SH-SY5Y (cell line): Measurements from ENCODE around the gene ELMO3.

Source experiments
- GATA2 ChIP-seq: IDR thresholded peaks from 2 replicates; pipeline ENCODE4 v1.6.1; 2011; ENCODE audit warnings: mild to moderate bottlenecking, low read depth, low read length
- GATA3 ChIP-seq: IDR thresholded peaks from 2 replicates; pipeline ENCODE4 v1.6.1; 2011; ENCODE audit warnings: low read depth, mild to moderate bottlenecking, low read length, moderate library complexity

Gene ELMO3, protein sequence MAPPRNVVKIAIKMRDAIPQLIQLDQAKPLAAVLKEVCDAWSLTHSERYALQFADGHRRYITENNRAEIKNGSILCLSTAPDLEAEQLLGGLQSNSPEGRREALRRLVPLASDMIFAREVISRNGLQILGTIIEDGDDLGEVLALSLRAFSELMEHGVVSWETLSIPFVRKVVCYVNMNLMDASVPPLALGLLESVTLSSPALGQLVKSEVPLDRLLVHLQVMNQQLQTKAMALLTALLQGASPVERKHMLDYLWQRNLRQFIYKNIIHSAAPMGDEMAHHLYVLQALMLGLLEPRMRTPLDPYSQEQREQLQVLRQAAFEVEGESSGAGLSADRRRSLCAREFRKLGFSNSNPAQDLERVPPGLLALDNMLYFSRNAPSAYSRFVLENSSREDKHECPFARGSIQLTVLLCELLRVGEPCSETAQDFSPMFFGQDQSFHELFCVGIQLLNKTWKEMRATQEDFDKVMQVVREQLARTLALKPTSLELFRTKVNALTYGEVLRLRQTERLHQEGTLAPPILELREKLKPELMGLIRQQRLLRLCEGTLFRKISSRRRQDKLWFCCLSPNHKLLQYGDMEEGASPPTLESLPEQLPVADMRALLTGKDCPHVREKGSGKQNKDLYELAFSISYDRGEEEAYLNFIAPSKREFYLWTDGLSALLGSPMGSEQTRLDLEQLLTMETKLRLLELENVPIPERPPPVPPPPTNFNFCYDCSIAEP

DNA sequence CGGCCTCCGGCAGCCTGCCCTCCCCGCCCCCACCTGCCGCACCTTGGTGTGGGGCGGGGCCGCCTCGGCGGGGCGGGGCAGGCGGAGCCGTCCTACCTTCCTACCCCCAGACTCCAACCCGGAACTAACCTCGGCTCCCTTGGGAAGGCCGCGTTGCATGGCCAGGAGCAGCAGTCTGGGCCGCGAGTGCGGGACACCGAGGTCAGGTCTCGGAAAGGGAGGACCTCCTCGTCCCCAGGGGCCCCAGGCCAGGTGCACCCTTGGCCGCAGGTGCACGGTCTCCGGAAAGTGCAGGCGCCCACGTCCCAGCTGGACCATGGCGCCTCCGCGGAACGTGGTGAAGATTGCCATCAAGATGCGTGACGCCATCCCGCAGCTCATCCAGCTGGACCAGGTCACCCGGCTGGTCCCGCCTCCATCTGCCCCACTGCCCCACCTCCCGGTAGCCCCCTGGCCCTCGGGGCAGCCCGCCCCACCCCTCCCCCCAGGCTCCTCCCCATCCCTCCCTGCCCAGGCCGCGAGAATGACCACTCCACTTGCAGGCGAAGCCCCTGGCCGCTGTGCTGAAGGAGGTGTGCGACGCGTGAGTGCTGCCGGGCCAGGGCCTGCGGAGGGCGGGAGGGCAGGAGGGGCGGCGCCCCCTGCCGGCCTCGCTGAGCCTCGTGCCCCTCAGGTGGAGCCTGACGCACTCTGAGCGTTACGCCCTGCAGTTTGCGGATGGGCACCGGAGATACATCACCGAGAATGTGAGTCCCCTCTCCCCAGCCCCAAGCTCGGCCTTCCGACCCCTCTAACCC lies at the start of gene ELMO3:
Gene ELMO3 (plus strand): TSS at position 121 of the 797 bp plus-strand sequence. CDS start 196 bp downstream, at position 317.
- TF ChIP-seq GATA2, result no peak
- TF ChIP-seq GATA3, result no peak

DNA sequence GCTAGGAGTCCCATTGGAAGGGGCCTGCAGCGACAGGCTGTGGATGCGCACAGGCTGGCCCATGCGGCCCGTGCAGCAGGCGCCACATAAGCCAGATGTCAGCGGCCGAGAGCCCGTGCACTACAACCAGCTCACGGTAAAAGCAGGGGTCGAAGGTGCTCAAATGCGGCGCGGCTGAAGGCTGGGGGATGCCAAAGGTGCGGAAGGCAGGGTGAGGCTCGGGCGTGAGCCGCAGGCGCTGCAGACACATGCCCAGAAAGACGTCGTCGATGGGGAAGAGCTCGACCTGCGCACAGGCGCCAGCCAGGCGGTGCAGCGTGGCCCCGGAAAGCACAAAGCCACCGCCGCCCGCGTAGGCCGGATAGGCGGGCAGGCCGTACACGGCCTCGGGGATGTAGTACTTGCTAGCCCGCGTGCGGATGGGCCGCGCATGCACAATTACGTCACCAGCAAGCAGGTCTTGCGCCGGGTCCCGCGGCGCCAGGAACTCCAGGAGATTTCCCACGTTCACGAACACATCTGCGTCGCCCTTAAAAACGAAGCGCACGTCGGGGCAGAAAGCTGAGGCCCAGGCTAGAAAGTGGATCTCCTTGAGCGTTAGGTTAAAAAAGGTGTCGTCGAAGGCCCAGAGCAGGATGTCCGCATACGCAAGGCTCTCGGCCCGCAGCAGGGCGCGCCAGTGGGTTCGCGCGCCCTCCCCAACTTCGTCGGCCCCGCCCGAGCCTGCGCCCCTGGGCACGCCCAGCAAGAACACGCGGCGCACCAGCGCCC lies 49.5 kb upstream of the ELMO3 start:
- no peak for TF ChIP-seq GATA3
- TF ChIP-seq GATA2, result no peak

DNA sequence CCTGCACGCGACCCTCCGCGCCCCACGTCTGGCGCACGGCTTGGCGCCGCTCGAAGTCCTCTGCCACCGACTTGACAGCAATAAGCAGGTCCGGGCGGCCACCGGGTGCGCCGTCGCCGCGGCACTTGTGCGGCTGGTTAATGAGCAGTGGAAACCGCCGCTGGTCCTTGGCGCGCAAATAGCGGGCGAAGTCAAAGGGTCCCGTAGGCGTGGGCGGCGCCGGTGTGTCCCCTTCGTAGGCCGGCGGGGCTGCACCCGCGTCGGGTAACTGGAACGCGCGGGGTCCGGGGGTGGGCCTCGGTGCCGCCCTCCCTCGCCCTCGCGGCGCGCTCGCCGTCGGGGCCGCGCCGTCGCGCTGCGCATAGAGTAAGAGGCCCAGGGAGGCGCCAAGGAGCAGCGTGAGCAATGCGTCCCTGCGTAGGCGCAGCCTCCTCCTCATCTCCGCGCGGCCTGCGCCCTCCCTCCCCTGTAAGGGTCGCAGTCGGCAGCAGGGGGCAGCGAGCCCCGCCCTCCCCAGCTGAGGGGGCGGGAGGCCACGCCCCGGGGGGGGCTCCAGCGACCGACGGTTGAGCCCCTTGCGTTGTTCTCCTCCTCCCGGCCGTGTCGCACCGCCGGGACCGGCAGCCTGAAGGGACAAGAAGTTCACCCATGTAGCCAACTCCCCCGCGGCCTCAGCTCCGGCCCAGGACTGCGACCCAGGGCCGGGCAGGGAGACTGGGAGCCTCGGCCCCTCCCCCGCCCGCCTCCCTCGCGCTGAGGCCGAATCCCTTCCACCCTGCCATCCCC lies 48.7 kb upstream of the ELMO3 start:
- no peak for TF ChIP-seq GATA3
- no peak for TF ChIP-seq GATA2

DNA sequence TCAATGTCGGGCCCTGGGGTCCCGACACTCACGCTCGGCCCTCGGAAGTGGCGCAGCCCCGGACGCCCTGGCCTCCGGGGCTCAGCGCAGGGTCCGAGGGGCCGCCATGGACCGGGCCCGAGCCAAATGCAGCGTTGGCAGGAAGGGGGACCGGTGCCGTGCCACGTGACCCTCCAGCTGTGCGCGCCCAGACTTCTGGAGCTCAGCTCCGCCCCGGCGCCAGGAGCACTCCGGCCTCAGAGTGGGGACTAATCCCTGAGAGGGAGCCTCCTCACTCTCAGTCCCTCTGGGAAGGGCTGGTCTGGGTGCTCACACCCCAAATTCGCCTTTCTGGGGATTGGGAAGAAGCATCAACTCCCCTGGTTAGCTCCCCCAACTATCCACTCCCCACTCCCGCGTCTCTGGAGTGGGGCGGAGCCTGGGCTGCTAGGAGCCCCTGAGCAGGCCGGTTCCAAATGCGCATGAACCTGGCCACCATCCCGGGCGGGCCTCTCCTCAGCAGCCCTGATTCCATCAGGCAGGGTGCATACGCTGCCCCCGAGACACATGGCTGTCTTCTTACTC lies 48.0 kb upstream of the ELMO3 start, which contains the start of gene B3GNT9:
Gene B3GNT9 (minus strand): TSS at position 166 of the 564 bp plus-strand sequence. CDS start 513 bp downstream, outside the sequence.
- TF ChIP-seq GATA3 (no peak), GATA2 (no peak)

DNA sequence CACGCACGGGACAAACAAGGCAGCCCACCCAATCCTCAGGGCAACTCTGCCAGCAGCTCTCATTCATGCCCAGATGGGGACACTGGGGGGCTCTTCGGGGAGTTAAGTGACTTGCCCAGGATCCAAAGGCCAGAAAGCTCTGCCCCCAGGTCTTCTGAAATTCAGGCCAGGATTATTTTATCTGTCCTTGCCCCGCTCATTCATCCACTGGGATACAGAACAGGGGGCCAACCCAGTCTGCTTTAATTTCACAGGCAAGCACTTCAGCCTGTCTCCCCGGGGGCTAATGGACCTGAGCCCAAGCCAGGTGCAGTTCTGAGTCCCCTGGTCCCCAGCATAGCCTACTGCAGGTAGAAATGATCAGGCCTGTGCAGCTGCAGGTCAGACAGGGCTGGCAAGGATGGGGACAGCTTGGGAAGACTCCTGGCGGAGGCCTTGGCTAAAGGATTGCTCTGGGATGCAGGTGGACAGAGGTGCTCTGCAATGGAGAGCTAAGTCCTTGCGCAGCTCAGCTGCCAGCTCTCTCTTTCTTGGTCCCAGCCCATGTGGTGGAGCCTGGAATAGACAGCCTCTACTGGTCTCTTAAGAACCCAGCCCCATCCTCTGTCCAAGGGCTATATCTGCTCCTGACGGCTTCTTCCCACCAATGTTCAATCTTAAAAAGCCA lies 47.4 kb upstream of the ELMO3 start:
- TF ChIP-seq GATA2, result no peak
- no peak for TF ChIP-seq GATA3

DNA sequence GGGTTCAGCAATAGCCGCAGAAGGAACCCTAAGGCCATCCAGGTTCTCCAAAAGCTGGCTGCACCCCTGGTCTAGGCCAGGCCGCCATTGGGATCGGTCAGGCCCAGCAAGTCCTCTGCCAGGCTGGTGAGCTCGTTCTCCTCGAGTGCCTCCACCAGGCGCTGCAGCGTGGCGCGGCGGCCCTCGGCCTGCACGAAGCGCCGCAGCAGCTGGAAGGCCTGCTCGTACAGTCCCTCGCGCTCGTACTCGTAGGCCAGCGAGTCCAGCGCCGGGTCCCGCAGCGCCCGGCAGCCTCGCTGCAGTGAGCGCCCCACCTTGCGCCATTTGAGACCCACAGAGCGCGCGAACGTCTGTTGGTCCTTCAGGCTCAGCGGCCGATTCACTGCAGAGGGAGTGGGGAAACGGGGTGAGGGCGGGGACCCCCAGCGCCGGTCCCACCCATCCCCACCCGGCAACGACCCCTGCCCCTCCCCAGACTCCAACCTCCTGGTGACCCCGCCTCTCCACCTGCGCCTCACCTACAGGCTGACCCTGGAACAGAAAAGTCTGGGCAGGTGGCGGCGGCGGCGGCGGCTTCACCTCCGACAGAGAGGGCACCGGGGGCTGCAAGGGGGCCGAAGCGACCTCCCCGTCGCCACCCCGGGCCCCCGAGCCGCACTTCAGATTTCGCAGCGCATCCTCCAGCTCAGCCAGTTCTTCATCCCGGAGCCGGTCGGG lies 44.2 kb upstream of the ELMO3 start:
- no peak for TF ChIP-seq GATA2
- no peak for TF ChIP-seq GATA3

DNA sequence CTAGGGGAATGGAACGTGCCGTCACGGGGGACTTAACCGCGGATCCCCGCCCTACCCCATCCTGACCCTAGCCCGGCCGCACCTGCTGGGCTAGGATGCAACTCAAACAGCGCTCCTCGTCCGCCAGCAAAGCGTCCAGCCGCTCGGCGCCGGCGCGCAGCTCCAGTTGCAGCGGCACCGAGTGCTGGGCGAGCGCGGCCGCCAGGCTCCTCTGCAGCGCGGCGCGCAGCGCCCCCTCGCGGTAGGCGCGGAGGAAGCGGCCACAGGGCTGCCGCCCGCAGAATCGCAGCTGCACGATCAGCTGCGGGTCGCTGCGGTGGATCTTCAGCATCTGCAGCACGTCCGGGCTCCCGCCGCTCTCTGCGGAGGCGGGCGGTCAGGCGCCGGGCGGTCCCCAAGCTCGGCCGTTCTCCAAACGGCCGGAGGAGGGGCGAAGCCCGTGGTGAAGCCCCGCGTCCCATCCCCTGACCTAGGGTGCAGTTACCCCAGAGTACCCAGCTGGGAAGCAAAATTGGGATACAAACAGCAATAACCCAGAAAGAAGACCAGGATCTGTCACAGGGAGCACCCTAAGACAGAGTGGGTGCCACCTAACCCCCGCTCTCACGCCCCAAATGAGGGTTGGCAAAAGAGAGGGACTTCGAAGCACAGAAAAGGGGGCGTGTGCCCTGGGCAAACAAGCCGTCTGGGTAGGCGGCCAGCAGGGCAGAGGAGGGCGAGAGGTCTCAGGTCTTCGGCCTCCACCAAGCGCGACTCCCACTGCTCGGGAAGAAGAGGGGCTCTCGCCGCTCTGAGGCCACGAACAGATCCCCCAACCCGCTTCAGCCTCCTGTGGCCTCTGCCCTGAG lies 43.4 kb upstream of the ELMO3 start:
- TF ChIP-seq GATA2 (no peak), GATA3 (no peak)

DNA sequence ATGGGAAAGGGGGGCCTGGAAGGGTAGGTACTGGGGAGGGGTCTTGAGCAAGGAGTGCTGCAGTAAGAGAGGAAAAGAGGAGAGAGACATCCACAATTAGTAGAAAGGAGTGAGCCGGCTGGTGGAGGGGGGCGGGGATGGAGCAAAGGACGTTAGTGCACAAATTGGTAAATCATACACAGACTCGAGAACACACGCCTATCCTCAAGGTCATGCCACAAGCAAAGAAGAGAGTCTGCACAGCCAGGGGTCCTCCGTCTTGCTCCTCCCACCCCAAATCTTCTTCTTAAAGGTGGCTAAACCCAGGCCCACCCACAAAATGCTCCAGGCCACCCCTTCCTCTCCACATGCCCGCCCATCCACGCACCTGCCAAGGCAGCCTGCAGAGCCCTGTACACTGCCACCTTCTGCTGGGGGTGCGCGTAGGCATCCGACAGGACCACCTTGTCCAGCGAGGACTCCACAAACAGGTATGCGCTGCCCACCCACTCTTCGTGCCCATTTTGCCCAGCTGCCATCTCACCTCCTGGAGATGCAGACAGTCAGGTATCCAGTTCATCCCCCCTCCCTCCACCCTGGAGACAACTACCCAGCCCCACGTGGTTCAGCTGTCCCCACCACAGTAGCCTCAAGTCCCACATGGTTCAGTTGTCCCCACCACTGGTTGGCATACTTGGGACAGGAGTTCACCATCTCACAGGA lies 42.6 kb upstream of the ELMO3 start:
- no peak for TF ChIP-seq GATA2
- no peak for TF ChIP-seq GATA3

DNA sequence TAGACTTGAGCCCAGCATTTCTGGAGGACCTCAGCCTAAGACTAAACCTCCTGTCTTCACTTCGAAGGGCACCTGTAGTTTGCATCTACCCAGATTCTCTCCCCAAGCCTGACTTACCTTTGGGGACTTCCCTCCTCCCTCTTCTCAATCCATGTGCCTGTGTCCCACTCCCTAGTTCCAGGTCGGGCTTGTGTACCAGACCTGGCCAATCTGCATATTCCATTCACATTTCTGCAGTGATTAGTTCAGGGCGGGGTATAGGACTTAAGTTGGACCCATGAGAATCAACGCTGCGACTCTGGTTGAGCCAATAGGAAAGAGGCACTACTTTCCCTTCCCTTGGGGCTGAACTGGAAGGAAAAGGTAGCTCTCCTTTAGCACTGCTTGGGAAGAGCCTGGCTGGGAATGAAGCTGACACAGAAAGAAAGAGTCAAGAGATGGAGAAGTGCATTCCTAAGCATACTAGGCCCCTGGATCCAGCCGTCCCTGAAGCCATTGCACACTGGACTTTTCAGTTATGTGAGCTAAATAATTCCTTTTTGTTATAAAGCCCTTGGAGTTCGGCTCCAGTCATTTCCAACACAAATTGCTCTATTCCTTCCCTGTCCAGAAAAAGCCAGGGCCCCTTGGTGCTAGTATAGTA lies 41.7 kb upstream of the ELMO3 start:
- TF ChIP-seq GATA3 (no peak), GATA2 (no peak)
